AG04450 (cell line): Measurements from ENCODE around the gene PLK2. TPM values are rescaled to one million over a fixed set of nuclear protein-coding genes. Genes with fewer than 3 reads are reported as not detected.

Source experiments
- CTCF ChIA-PET: fragments of 300-600, 350-600 bp; formaldehyde crosslinking; extraction: SDS; loops from one replicate; lab custom pipeline; 2022; ENCODE audit warnings: antibody characterized with exemption, inconsistent platforms; lab: Charles Lee
- POLR2A ChIA-PET: fragments of 350-600 bp; formaldehyde crosslinking; extraction: SDS; loops from one replicate; lab custom pipeline; 2021; ENCODE audit warnings: antibody characterized with exemption, inconsistent platforms; lab: Yijun Ruan, JAX
- DNase-seq: peaks from one replicate; pipeline ENCODE4 v3.0.0-alpha.2; 2011; ENCODE audit warnings: low read depth, low spot score
- H3K27ac ChIP-seq: one replicate; pipeline ENCODE4 v1.5.1; 2012; ENCODE audit warnings: low read depth, low read length, control low read depth
- H3K27me3 ChIP-seq: one replicate; pipeline ENCODE4 v1.6.0; 2012; ENCODE audit warnings: low read length; ENCODE audit not compliant: control insufficient read depth, insufficient read depth
- H3K4me3 ChIP-seq: 2 replicates; pipeline ENCODE4 v1.5.1; 2011; ENCODE audit warnings: mild to moderate bottlenecking, low read depth, low read length, control low read depth
- H3K9me3 ChIP-seq: 2 replicates; pipeline ENCODE4 v1.5.1; 2012; ENCODE audit warnings: low read length; ENCODE audit not compliant: control insufficient read depth, insufficient read depth
- polyA plus RNA-seq: library from polyadenylated mRNA; depleted of rRNA; stranded (reverse); fragments of >200 nt; gene quantifications from 2 replicates; pipeline ENCODE4 v1.2.3, GENCODE V29; 2011
- TF ChIP-seq, protein P1 (sequence below): IDR thresholded peaks from 2 replicates; pipeline ENCODE4 v1.5.1; 2011; ENCODE audit warnings: low read depth, low read length, control low read depth, inconsistent platforms

Gene PLK2
- polyA plus RNA-seq, 1 experiment: 229 TPM

GRCh38 chr5:58498340-58498942 is 38.6 kb upstream of the PLK2 start:
- H3K27me3 ChIP-seq: no peaks in the 10 kb centered on the region
- TF ChIP-seq, protein P1, sequence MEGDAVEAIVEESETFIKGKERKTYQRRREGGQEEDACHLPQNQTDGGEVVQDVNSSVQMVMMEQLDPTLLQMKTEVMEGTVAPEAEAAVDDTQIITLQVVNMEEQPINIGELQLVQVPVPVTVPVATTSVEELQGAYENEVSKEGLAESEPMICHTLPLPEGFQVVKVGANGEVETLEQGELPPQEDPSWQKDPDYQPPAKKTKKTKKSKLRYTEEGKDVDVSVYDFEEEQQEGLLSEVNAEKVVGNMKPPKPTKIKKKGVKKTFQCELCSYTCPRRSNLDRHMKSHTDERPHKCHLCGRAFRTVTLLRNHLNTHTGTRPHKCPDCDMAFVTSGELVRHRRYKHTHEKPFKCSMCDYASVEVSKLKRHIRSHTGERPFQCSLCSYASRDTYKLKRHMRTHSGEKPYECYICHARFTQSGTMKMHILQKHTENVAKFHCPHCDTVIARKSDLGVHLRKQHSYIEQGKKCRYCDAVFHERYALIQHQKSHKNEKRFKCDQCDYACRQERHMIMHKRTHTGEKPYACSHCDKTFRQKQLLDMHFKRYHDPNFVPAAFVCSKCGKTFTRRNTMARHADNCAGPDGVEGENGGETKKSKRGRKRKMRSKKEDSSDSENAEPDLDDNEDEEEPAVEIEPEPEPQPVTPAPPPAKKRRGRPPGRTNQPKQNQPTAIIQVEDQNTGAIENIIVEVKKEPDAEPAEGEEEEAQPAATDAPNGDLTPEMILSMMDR: peak; percentile 87
- CTCF ChIA-PET: interaction anchor here (0.6 to 9.7 kb wide), 12 partner anchors 9 to 675 kb away, joined by 3 to 176 read pairs (median 4); no protein-coding TSS in a partner anchor
- no peaks in the 10 kb centered on the region for H3K9me3 ChIP-seq
- peak; percentile 6 for DNase-seq
- no peak overlapping the region for H3K27ac ChIP-seq
- no peak overlapping the region for H3K4me3 ChIP-seq
- POLR2A ChIA-PET: no interaction called here

DNA sequence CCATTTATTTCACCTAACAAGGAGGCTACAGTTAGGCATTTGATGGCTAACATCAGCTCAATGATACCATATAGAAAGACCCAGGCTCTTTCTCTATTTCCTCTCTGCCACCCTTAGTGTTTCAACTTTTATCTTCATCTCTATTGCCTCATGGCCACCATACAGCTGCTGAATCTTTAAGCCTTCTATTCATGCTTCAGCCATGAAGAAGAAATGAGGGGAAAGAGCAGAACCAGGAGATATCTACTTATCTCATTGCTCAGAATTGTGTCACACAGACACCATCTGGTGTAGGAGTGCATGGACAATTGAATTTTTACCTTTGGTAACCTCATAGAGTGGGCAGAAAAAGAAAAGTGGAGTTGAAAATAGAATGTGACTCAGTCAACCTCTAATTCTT is 38.0 kb upstream of the PLK2 start:
- POLR2A ChIA-PET: no interaction called here
- CTCF ChIA-PET: interaction anchor here (1.0 to 9.7 kb wide), 6 partner anchors 8 to 388 kb away, joined by 3 to 176 read pairs (median 6); no protein-coding TSS in a partner anchor
- TF ChIP-seq, protein P1: no peak
- Histone ChIP-seq H3K27me3 (no peaks in the 10 kb centered on the region), H3K9me3 (no peaks in the 10 kb centered on the region), H3K27ac (no peak overlapping the region), H3K4me3 (no peak overlapping the region)
- DNase-seq: no peak

GRCh38 chr5:58497386-58497785 is 37.5 kb upstream of the PLK2 start:
- TF ChIP-seq, protein P1: no peak
- Histone ChIP-seq H3K27me3 (no peaks in the 10 kb centered on the region), H3K9me3 (no peaks in the 10 kb centered on the region), H3K27ac (no peak overlapping the region), H3K4me3 (no peak overlapping the region)
- DNase-seq: no peak
- CTCF ChIA-PET: interaction anchor here (1.0 to 9.7 kb wide), 4 partner anchors 9 to 390 kb away, joined by 5 to 176 read pairs (median 8); no protein-coding TSS in a partner anchor
- POLR2A ChIA-PET: no interaction called here

DNA sequence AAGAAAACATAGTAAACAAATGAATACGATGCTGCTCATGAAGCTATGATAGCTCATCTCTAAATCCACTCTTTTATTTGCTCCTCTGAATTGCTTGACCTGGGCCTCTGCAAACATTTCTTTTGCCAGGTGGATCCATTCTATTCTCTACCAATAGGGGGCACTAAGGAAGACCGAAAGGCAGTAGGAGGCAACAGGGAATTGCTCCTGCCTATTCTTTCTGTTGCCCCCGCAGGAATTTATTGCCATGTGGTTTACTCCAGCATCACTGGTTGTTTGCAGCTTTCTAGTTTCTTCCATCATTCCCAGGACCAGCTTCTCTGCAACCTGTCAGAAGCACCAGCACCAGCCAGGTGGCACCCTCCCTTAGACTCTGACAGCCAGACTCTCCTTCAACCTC is 36.6 kb upstream of the PLK2 start:
- H3K27me3 ChIP-seq: no peaks in the 10 kb centered on the region
- no peak for DNase-seq
- H3K4me3 ChIP-seq: no peak overlapping the region
- TF ChIP-seq, protein P1: peak; percentile 16; the same call in 1 of the 2 replicates
- H3K27ac ChIP-seq: no peak overlapping the region
- ChIA-PET POLR2A (no interaction called here), CTCF (interaction anchor here (1.3 to 9.7 kb wide), 3 partner anchors 10 to 391 kb away, joined by 5 to 176 read pairs (median 7); no protein-coding TSS in a partner anchor)
- no peaks in the 10 kb centered on the region for H3K9me3 ChIP-seq

DNA sequence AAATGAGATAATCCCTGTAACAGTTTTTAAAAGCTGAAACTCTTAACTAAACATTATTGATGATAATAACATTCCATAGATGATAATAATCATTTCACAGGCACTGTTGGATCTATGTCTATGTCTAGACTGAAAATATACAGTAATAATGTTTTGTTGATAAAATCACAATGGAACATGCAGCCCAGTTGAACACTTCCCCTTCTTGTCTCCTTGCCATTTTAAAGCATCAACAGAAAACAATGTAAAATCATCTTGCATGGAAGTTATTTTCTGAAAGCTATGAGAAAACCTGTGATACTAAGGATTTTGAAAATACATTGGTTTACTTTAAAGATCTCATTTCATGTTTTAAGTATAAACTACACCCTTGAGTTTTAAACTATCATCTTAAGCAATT is 33.3 kb upstream of the PLK2 start:
- DNase-seq: no peak
- POLR2A ChIA-PET: no interaction called here
- Histone ChIP-seq H3K4me3 (no peak overlapping the region), H3K27me3 (peaks cover 3% of the 10 kb centered on the region), H3K27ac (no peak overlapping the region), H3K9me3 (no peaks in the 10 kb centered on the region)
- CTCF ChIA-PET: interaction anchor here (1.5 kb wide), 1 partner anchor 393 kb away, joined by 3 read pairs; no protein-coding TSS in a partner anchor
- TF ChIP-seq, protein P1: no peak
